ENCODE results near the gene HOXB4.

DNA sequence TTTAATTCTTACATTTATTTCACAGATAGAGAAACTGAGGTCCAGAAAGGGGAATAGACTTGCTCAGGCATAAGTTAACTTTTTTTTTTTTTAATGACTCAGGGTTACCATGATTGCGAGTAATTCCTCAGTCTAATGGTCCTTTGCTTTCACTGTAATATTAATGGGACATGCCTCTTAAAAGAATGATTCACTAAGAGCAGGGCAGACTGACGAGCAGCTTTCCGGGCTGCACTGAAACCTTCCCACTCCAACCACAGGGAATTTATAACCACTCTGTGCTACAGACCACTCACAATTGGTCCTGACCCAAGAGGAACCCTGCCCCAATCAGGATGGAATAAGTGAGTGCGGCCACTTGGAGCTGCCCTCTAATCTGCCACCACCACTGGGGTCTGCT lies 39.0 kb downstream of the HOXB4 start:
- TF ChIP-seq CTCF (IDR thresholded peaks at IDR 0.05) (no peak), POLR2A (IDR thresholded peaks at IDR 0.05) (no peak), EP300 (IDR thresholded peaks at IDR 0.05) (no peak), POLR2AphosphoS5 (IDR thresholded peaks at IDR 0.05) (no peak)
